Activated naive CD4-positive, alpha-beta T cell treated with anti-CD3 and anti-CD28 coated beads for 36 hours (primary cell): ENCODE data around the gene ARHGAP22. TPM values are rescaled to one million over a fixed set of nuclear protein-coding genes. Genes with fewer than 3 reads are reported as not detected.

Experiments used
- CTCF ChIA-PET: fragments of 350-600 bp; sonication (Branson Sonifier 250); formaldehyde crosslinking; loops from one replicate; lab custom pipeline; 2021; ENCODE audit warnings: antibody characterized with exemption; lab: Charles Lee
- DNase-seq: peaks from one replicate; pipeline ENCODE4 v3.0.0-alpha.2; 2020
- H3K27ac Mint-ChIP-seq: one replicate; pipeline ENCODE4 v1.8.0; 2021; ENCODE audit warnings: mild to moderate bottlenecking, mixed read lengths
- H3K27me3 Mint-ChIP-seq: one replicate; pipeline ENCODE4 v1.8.0; 2021; ENCODE audit warnings: low read depth, mixed read lengths
- H3K36me3 Mint-ChIP-seq: one replicate; pipeline ENCODE4 v1.8.0; 2021; ENCODE audit warnings: low read depth, mixed read lengths
- H3K4me1 Mint-ChIP-seq: one replicate; pipeline ENCODE4 v1.8.0; 2021; ENCODE audit warnings: low read depth, mixed read lengths
- H3K4me3 Mint-ChIP-seq: one replicate; pipeline ENCODE4 v1.8.0; 2021; ENCODE audit warnings: mild to moderate bottlenecking, moderate library complexity, mixed read lengths
- H3K9me3 Mint-ChIP-seq: one replicate; pipeline ENCODE4 v1.8.0; 2021; ENCODE audit warnings: mixed read lengths
- intact Hi-C: fragments of 100-400 bp; cut with micrococcal nuclease; formaldehyde crosslinking; loops from one replicate; pipeline ENCODE4 v1.15.1; 2023
- total RNA-seq, 2 experiments: library from RNA; stranded (reverse); gene quantifications; one replicate each; pipeline ENCODE4 v1.2.3, GENCODE V29; 2021

ARHGAP22 gene
- total RNA-seq, 2 experiments from 2014 or later = not detected

- no peak for DNase-seq
- Mint-ChIP-seq H3K9me3 (no peaks in the 10 kb centered on the region), H3K4me1 (no peaks in the 10 kb centered on the region), H3K27me3 (no peaks in the 10 kb centered on the region), H3K4me3 (no peak overlapping the region), H3K36me3 (no peaks in the 10 kb centered on the region), H3K27ac (no peak overlapping the region)
- intact Hi-C loops = no loop called here
- CTCF ChIA-PET = no interaction called here
These were observed 146.2 kb downstream of the ARHGAP22 start for GRCh38 chr10:48458662-48459048.

- no peaks in the 10 kb centered on the region for H3K36me3 Mint-ChIP-seq
- H3K9me3 Mint-ChIP-seq = no peaks in the 10 kb centered on the region
- CTCF ChIA-PET = no interaction called here
- H3K27me3 Mint-ChIP-seq = no peaks in the 10 kb centered on the region
- intact Hi-C loops = no loop called here
- H3K27ac Mint-ChIP-seq = no peak overlapping the region
- H3K4me3 Mint-ChIP-seq = no peak overlapping the region
- no peak for DNase-seq
- H3K4me1 Mint-ChIP-seq = no peaks in the 10 kb centered on the region
These were observed 146.8 kb downstream of the ARHGAP22 start for GRCh38 chr10:48457949-48458661.

GRCh38 chr10:48456808-48457761 is 147.8 kb downstream of the ARHGAP22 start:
- Mint-ChIP-seq H3K9me3 (no peaks in the 10 kb centered on the region), H3K27me3 (no peaks in the 10 kb centered on the region), H3K36me3 (no peaks in the 10 kb centered on the region), H3K4me1 (no peaks in the 10 kb centered on the region), H3K4me3 (no peak overlapping the region), H3K27ac (no peak overlapping the region)
- CTCF ChIA-PET = no interaction called here
- intact Hi-C loops = no loop called here
- no peak for DNase-seq

- CTCF ChIA-PET = no interaction called here
- intact Hi-C loops = no loop called here
- H3K36me3 Mint-ChIP-seq = no peaks in the 10 kb centered on the region
- no peak overlapping the region for H3K27ac Mint-ChIP-seq
- DNase-seq = no peak
- H3K27me3 Mint-ChIP-seq = no peaks in the 10 kb centered on the region
- no peaks in the 10 kb centered on the region for H3K9me3 Mint-ChIP-seq
- H3K4me1 Mint-ChIP-seq = no peaks in the 10 kb centered on the region
- no peak overlapping the region for H3K4me3 Mint-ChIP-seq
These were observed 148.5 kb downstream of the ARHGAP22 start for GRCh38 chr10:48456361-48456804.

GRCh38 chr10:48455392-48456151 is 149.3 kb downstream of the ARHGAP22 start:
- H3K27ac Mint-ChIP-seq = no peak overlapping the region
- H3K4me1 Mint-ChIP-seq = no peaks in the 10 kb centered on the region
- H3K36me3 Mint-ChIP-seq = no peaks in the 10 kb centered on the region
- no peaks in the 10 kb centered on the region for H3K9me3 Mint-ChIP-seq
- H3K4me3 Mint-ChIP-seq = no peak overlapping the region
- H3K27me3 Mint-ChIP-seq = no peaks in the 10 kb centered on the region
- DNase-seq = no peak
- CTCF ChIA-PET = interaction anchor here (1.4 kb wide), 1 partner anchor 91 kb away, joined by 3 read pairs; no protein-coding TSS in a partner anchor
- intact Hi-C loops = no loop called here

- no peak for DNase-seq
- H3K36me3 Mint-ChIP-seq = no peaks in the 10 kb centered on the region
- CTCF ChIA-PET = interaction anchor here (1.4 kb wide), 1 partner anchor 91 kb away, joined by 3 read pairs; no protein-coding TSS in a partner anchor
- no peak overlapping the region for H3K4me3 Mint-ChIP-seq
- no peaks in the 10 kb centered on the region for H3K27me3 Mint-ChIP-seq
- H3K27ac Mint-ChIP-seq = no peak overlapping the region
- H3K4me1 Mint-ChIP-seq = no peaks in the 10 kb centered on the region
- intact Hi-C loops = no loop called here
- no peaks in the 10 kb centered on the region for H3K9me3 Mint-ChIP-seq
These were observed 149.8 kb downstream of the ARHGAP22 start for GRCh38 chr10:48455055-48455391.

GRCh38 chr10:48454302-48455054 is 150.4 kb downstream of the ARHGAP22 start:
- no peaks in the 10 kb centered on the region for H3K36me3 Mint-ChIP-seq
- no peak overlapping the region for H3K4me3 Mint-ChIP-seq
- CTCF ChIA-PET = interaction anchor here (1.4 kb wide), 1 partner anchor 90 kb away, joined by 3 read pairs; no protein-coding TSS in a partner anchor
- DNase-seq = no peak
- H3K27me3 Mint-ChIP-seq = no peaks in the 10 kb centered on the region
- no peaks in the 10 kb centered on the region for H3K9me3 Mint-ChIP-seq
- H3K27ac Mint-ChIP-seq = no peak overlapping the region
- H3K4me1 Mint-ChIP-seq = no peaks in the 10 kb centered on the region
- intact Hi-C loops = no loop called here

GRCh38 chr10:48453451-48454301 is 151.2 kb downstream of the ARHGAP22 start:
- CTCF ChIA-PET = no interaction called here
- Mint-ChIP-seq H3K4me1 (no peaks in the 10 kb centered on the region), H3K9me3 (no peaks in the 10 kb centered on the region), H3K27me3 (no peaks in the 10 kb centered on the region), H3K4me3 (no peak overlapping the region), H3K36me3 (no peaks in the 10 kb centered on the region), H3K27ac (no peak overlapping the region)
- DNase-seq = no peak
- intact Hi-C loops = no loop called here

GRCh38 chr10:48452879-48453412 is 151.9 kb downstream of the ARHGAP22 start:
- Mint-ChIP-seq H3K27me3 (no peaks in the 10 kb centered on the region), H3K36me3 (no peaks in the 10 kb centered on the region), H3K4me1 (no peaks in the 10 kb centered on the region), H3K27ac (no peak overlapping the region), H3K4me3 (no peak overlapping the region), H3K9me3 (no peaks in the 10 kb centered on the region)
- no peak for DNase-seq
- intact Hi-C loops = no loop called here
- CTCF ChIA-PET = no interaction called here

- Mint-ChIP-seq H3K36me3 (no peaks in the 10 kb centered on the region), H3K4me3 (no peak overlapping the region), H3K4me1 (no peaks in the 10 kb centered on the region), H3K27ac (no peak overlapping the region), H3K9me3 (no peaks in the 10 kb centered on the region), H3K27me3 (no peaks in the 10 kb centered on the region)
- CTCF ChIA-PET = no interaction called here
- no peak for DNase-seq
- intact Hi-C loops = no loop called here
These were observed 152.6 kb downstream of the ARHGAP22 start for GRCh38 chr10:48451969-48452878.
